Medulla oblongata (tissue), 1 donor: Measurements from ENCODE around the gene OVOL2.
A peak's percentile ranks its signal among the peaks of the same experiment; 100 is the strongest.

Experiments used
- DNase-seq: peaks from one replicate; pipeline ENCODE4 v3.0.0-alpha.2; 2015; ENCODE audit errors: extremely low spot score

OVOL2 gene

DNA sequence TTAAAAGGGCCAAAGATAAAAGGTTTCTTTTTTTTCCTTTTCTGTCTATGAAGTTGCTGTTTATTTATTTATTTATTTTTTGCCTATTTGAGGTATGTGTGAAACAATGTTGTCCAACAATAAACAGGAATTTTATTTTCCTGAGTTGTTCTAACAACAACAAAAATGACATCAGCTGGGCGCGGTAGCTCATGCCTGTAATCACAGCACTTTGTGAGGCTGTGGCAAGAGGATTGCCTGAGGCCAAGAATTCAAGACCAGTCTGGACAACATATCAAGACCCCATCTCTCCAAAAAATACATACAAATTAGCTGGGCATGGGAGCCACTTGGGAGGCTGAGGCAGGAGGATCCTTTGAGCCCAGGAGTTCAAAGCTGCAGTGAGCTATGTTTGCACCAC, 44.8 kb downstream of the OVOL2 start:
- no peak for DNase-seq

DNA sequence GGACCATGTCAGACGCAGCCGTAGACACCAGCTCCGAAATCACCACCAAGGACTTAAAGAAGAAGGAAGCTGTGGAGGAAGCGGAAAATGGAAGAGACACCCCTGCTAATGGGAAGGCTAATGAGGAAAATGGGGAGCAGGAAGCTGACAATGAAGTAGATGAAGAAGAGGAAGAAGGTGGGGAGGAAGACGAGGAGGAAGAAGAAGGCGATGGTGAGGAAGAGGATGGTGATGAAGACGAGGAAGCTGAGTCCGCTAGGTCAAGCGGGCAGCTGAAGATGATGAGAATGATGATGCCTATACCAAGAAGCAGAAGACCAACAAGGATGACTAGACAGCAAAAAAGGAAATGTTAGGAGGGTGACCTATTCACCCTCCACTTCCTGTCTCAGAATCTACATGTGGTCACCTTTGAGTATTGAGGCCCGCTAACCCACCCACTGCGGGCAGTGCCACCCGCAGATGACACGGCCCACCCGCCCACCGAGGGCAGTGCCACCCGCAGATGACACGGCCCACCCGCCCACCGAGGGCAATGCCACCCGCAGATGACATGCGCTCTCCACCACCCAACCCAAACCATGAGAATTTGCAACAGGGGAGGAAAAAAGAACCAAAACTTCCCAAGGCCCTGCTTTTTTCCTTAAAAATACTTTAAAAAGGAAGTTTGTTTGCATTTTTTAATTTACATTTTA, 45.6 kb downstream of the OVOL2 start:
- no peak for DNase-seq

DNA sequence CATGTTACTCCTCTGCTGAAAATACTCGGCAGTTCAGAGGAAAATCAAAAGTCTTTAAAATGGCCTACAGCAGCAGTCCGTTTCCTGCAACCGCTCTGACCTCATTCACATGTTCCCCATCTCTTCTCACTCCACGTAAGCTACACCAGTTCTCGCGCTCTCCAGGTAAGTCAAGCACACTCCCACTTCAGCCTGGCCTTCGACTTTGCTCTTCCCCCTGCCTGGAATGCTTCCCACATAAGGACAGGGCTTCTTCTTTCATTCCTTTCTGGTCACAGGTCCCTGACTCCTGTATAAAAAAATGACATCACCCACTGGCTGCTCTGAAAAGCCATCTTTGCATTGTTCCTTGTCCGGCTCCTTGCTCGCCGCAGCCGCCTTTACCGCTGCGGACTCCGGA, 46.2 kb downstream of the OVOL2 start:
- DNase-seq = no peak

DNA sequence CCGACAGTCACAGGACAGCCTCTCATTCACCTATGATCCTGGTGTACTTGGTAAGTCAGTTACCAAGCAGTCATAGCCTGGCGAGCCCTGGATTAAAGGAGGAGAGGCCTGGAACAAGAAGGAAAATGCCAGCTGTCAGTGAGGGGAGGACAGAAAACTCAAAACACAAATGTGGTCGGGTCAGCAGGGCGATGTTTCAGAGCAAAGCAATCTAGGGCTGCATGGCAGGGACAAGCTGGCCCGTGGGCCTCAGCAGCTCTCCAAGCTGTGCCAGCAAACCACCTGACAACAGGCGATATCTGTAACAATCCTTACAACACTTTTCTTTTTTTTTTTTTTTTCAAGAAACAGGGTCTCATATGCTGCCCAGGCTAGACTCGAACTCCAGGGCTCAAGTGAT, 48.6 kb downstream of the OVOL2 start:
- DNase-seq = no peak

DNA sequence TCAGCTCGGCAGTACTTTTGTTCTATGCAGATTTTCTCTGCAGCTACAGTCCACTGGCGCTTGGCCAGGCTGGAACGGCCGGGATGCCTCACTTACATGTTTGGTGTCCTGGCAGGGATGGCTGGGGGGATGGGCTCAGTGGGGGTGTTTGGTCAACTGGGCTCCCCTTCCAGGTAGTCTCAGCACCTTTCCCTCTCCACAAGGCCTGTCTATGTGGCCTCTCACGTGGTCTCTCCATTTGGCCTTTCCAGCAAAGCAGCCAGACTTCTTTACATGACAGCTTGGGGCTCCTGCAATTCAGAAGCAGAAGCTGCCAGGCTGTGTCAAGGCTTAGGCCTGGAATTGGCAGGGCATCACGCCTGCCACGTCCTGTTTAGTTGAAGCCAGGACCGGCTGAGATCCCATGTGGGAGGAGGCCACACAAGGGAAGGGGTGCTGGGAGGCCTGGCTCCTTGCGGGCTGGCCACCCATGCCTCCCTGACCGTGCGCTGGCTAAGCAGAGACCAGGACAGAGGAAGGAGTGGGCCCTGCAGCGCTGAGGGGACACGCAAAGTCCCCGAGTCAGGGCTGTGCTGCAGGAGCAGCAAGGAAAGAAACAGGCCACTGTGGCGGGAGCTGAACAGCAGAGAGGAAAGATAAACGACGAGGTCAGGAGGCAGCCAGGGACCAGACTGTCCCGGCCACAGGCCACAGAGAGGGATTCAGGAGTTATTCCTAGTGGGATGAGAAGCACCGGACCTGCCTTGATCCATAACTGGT, 50.0 kb downstream of the OVOL2 start:
- peak; percentile 31 for DNase-seq

DNA sequence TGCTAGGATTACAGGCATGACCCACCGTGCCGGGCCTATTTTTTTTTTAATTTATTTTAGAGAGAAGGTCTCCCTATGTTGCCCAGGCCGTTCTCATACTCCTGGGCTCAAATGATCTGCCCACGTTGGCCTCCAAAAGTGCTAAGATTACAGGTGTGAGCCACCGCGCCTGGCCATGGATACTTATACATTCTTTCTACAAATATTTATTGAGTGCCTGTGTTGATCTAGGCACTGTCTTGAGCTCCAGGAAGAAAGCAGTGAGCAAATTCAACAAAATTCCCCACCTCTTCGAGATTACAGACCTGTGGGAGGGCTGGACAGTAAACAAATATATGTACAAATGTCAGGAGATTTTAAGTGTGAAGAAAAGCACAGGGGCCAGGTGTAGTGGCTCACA, 51.0 kb downstream of the OVOL2 start:
- no peak for DNase-seq

DNA sequence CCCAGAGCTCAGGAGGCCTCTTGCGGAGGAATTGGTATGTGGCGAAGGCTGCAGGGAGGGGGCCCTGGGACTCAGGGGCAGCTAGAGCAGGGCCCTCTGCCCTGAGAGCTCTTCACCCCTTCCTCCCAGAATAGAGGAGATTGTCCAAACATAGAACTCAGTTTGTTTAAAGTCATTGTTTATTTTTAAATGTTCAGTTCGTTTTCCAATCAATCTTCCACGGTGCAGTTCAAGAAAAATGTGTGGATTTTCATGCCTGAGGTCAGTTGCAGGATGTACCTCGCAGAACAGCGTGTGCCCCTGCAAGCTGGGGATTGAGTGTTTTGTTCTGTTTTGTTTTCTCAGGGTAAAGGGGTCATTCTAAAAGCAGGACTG, 51.7 kb downstream of the OVOL2 start:
- no peak for DNase-seq

DNA sequence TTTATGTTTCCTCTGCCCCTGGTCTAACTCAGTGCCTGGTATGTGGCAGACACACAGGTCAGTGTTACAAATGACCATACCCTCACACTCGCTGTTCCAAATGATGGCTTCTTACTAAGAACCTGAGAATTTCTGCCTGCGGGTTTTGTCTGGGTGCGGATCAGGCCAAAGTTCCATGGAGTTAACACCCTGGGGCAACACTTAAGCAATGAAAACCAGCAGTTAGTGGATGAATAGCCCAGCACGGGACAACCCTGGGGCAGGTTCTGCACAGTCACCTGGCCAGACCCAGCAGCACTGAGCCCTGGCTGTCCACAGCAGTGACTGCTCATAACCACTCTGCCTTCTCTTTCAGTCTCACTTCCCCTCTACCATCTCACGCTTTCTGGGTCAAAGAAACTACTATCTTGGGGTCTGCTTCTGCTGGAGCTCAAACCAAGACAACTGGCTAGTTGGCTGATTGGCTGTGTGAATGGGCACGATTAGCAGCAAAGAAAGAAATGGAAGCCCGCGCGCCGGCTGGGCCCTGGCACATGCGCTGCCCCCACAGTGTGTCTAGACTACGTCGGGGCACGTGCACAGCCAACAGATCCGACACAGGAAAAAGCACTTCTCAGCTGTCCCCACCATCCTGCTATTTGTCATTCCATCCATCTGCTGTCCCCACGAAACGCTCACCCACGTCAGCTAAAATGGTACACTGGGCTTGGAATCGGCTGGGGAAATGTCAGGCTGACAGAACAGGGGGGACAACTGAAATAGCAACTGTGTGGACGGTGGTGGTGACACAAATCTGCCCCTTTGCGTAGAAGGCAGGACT, 52.3 kb downstream of the OVOL2 start:
- DNase-seq = no peak

DNA sequence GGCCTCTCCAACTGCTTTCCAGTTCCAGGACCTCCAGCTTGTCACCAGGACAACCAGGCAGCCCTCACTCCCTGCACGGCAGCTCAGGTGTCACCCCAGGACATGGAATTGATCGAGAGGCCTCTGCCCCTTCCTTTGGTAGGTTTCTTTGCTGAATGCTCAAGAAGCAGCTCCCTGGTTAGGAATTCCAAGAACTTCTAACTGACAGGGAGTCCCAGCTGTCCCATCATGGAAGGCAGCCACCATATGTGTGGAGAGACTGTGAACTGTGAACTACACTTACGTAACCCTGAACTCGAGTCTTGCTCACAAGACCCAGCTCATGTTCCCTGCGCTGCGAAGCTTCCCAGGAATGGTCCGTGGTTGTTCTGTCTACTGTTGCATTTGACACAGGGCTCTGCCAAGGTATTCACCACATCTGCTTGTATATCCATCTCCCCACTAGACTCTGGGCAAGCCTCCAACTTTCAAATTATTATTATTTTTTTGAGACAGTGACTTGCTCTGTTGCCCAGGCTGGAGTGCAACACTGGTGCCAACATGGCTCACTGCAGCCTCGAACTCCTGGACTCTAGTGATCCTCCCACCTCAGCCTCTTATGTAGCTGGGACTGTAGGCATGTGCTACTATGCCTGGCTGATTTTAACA, 53.2 kb downstream of the OVOL2 start:
- no peak for DNase-seq

DNA sequence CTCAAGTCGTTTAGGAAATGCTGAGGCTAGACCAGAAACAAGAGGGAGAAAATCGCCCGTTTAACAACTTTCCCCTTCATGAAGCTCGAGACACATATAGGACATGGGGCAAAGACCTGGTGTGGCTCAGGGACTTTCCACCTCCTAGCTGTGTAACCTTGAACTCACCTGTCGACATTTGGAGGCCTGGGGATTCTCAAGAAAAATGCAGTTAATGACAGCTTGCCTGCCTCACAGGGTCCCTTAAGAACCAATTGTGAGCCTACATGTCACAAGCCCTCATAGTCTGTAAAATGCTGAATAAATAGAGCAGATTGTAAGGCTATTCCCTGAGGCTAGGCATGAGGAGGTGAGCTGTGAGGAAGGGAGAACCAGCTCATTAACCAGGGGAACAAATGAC, 53.8 kb downstream of the OVOL2 start:
- no peak for DNase-seq

DNA sequence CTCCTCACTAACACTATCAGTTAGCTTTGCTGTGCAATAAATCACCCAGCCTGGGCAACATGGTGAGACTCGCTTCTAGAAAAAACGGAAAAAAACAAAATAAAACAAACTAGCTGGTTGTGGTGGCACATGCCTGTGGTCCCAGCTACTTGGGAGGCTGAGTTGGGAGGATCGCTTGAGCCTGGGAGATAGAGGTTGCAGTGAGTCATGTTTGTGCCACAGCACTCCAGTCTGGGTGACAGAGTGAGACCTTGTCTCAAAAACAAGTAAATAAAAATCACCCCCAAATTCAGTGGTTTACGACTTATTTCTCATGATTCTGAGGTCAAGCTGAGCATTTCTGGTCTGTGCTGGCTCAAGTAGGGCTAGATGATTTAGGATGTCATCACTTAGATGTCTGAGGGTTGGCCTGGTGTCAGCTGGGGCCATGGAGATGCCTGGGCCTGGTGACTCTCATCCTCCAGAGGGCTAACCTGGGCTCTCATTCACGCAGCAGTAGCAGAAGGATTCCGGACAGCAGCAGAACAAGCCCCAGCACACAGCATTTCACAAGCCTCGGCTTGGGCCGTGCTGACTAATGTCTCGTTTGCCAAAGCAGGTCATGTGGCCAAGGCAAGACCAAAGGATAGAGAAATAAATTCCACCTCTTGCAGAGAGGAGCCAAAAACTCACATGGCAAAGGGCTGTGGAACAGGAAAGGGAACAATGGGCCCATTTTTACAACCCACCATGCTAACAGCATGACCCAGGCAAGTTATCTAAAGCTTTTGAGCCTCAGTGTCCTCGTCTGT, 56.4 kb downstream of the OVOL2 start:
- DNase-seq = peak; percentile 74

DNA sequence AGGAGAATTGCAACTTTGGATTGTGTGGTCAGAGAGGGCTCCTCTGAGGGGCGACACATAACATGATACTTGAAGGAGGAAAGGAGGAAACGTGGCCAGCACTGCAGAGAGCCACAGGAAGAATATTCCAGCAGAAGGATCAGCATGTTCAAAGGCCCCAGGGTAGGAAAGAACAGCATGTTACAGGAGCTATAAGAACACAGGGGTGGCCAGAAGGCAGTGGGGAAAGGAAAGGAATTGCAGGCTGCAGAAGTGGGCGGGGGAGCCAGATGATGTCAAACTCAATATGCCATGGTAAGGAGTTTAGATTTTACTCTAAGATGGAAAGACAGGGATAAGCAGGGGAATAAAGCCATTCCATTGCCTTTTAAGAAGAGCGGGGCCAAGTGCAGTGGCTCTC, 58.1 kb downstream of the OVOL2 start:
- DNase-seq = no peak

DNA sequence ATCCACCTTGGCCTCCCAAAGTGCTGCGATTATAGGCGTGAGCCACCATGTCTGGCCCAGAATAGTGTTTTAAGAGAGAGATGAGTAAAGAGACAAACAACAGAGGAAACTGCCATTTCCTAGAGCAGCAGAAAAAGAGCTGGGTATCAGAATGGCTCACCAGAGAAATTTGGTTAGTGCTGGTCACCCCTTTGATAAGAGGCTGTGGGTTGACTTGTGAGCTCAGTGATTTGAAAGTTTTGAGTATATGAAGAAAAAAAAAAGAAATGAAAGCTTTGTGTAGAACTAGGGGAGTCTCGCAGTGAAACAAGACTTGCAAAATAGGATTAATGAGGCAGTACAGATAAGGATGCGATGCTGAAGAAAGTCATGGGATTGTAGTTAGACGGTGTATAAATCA, 59.3 kb downstream of the OVOL2 start:
- no peak for DNase-seq

DNA sequence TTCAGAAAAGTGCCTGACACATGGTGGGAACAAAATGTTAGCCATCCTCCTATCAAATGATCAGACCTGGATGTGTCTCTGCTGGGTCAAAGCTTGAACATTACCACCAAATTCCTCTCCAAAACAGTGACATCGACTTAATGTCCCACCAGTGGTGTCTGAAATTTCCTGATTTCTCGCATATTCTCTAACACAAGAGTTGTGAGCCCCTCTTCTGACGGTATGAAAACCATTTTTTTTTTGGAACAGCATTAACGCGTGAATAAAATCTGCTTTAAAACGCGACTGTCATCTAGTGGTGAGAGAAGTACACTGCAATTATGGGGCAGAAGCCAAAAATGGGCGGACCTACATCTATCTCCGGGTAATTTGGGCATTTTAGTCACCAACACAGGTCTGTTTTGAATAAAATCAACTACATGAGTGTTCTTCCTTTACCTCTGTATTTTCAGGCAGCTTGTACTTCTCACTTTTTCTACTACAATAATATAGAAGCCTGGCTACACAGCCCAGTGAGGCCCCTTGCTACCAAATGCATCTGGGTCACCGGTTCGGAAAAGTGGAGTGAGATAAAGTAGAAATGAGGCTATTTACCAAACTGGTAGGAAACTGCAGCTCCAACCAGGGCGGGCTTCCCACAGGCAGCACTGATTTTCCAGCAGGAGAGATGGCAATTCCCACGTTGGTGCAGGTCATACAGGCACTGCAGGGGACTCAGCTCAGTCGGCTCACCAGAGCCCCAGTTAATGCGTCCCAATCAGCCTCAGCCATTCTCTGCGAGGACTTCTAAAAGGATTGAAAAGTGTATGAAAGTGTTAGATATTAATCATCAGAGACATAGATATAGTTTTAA, 61.5 kb downstream of the OVOL2 start:
- DNase-seq = peak; percentile 76

DNA sequence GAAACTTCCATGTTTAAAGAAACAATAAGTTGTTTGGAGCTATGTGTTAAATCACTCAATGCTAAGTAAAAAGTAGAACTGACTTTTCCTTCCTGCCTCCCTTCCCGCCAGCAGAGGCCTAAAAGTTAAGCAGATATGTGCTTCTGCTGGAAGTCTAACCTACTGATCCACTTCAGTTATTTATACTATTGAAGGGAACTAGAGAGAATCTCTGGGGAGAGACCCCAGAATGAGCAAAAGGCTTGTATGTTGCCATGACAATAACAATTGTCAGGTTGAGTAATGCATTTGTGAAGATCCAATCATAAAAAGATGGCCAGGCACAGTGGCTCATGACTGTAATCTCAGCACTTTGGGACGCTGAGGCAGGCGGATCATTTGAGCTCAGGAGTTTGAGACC, 64.2 kb downstream of the OVOL2 start:
- no peak for DNase-seq

DNA sequence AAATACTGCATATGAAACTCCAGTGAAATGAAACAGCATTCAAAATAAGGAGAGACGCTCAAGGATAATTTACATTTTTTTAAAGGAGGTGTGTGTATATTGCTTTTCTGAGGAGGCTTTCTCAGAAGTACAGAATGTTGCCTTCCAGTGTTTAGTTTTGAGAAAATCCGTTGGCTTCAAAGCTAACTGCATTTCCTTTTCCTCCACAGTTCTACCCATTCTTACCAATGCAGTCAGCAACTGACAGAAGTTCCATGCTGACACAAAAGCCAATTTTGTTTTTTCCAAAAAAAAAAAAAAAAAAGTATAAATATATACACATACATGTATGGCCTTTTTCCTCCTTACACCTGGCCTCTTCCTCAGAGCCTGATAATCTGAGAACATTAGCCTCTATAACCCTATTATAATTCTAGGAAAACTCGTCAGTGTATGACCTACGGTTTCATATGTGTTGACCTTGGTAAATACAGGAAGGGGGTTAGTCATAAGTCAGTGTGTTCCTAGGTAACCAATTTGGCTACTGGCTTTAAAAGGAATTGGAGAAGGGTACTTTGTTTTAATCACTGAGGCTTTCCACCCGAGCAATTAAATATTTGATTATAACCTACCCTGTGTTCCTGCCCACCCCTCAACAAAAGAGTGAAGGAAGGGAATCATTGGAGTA, 64.7 kb downstream of the OVOL2 start:
- no peak for DNase-seq

DNA sequence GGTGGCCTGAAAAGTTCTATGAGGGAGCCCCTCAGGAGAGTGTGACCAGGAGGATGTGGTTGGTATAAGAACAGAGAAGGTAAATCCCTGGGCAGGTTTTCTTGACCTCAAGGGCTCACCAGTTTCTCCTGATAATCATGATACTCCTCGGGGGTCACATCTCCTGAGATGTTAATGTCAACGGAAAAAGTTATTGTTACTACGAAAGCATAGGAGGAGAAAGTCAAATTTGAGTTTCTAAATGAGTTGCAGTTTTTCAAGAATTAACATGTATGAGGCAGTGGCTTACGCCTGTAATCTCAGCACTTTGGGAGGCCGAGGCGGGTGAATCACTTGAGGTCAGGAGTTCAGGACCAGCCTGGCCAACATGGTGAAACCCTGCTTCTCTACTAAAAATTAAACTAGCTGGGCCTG, 65.5 kb downstream of the OVOL2 start:
- DNase-seq = no peak

DNA sequence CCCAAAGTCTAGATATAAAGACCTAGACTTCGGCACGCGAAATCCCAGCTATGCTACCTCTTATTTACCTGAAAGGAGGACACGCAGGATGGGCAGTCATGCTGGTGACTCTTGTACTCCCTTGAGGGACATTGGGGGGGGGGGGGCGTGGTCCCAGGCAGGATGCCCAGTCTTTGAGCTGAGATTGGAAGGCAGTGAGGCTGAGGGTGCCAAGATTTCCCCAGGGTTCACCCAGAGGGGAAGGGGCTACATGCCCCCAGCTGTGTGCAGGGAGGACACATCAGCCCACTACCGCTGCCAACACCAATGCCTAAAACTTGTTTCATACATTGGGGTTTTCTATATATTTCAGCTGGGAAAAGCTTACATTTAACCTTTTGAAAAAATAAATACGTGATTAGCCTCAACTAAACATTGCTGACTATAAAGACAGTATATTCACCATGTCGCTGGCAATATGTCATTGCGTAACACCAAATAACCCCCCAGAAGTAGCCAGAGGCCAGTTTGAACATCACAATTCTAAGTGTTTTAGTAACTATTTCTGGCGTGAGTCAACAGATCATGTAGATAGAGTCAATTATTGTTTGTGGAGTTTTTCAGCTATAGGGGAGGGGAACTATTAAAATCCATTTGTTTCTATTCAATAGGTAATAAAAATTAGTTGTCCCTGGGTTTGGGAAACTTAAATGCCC, 67.3 kb downstream of the OVOL2 start:
- no peak for DNase-seq

DNA sequence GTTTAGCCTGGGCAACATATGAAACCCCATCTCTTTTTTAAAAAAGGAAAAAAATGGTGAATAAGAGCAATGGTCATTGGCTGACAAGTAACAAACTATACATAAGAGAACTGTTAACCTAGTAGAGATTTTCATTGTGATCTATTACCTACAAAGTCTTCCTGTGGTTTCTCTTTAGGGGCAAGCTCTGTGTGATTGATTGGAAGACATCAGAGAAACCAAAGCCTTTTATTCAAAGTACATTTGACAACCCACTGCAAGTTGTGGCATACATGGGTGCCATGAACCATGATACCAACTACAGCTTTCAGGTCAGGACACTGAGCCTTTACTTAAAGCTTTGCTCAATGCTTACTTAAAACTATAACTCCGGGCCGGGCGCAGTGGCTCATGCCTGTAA, 69.7 kb downstream of the OVOL2 start:
- DNase-seq = no peak
